C4-2B (cell line): ENCODE measurements around the gene CLC.
"Not testable (repeated sequence)": the region's sequence is repeated elsewhere in the genome, so short reads cannot be mapped to it uniquely, and the experiment has no call there.

Experiments
- H3K27ac ChIP-seq: fragments of 450-650 bp; 2 replicates; pipeline ENCODE4 v1.5.1; 2017
- CTCF ChIP-seq: fragments of 450-650 bp; conservative IDR thresholded peaks from 2 replicates; pipeline ENCODE4 v1.5.1; 2017; ENCODE audit warnings: mild to moderate bottlenecking
- ZFX ChIP-seq: fragments of 450-650 bp; IDR thresholded peaks from 2 replicates; pipeline ENCODE4 v1.6.1; 2017

Gene CLC

GRCh38 chr19:39737891-39738290 lies at the start of gene CLC:
CLC (minus strand) TSS chr19:39738029; CDS start chr19:39737952, 77 bp downstream.
- no peak for TF ChIP-seq CTCF
- no peak for TF ChIP-seq ZFX
- H3K27ac ChIP-seq, result no peak within 1 kb of the TSS

- TF ChIP-seq ZFX (no peak), CTCF (no peak)
- H3K27ac ChIP-seq, result no peak overlapping the region
Measured at GRCh38 chr19:39780894-39781293, 43.1 kb upstream of the CLC start.

GRCh38 chr19:39778763-39779162 lies 40.9 kb upstream of the CLC start, which contains the start of gene LEUTX:
LEUTX (plus strand) TSS chr19:39778854; CDS start chr19:39778921, 67 bp downstream.
- no peak for TF ChIP-seq CTCF
- no peak for TF ChIP-seq ZFX
- H3K27ac ChIP-seq, result no peak within 1 kb of the TSS

GRCh38 chr19:39768786-39769185 lies 31.0 kb upstream of the CLC start:
- H3K27ac ChIP-seq, result no peak overlapping the region
- TF ChIP-seq ZFX (no peak), CTCF (no peak)

GRCh38 chr19:39768334-39768733 lies 30.5 kb upstream of the CLC start:
- TF ChIP-seq ZFX (no peak), CTCF (no peak)
- H3K27ac ChIP-seq, result no peak overlapping the region

GRCh38 chr19:39765091-39766076 lies 27.6 kb upstream of the CLC start:
- no peak overlapping the region for H3K27ac ChIP-seq
- TF ChIP-seq CTCF (peak; percentile 90), ZFX (no peak)

GRCh38 chr19:39761851-39762250 lies 24.0 kb upstream of the CLC start:
- H3K27ac ChIP-seq, result not testable (repeated sequence)
